SU-DHL-6 (cell line): ENCODE data around the gene PIK3R1.

ENCODE experiments used
- CTCF ChIP-seq: fragments of 200-600 bp; sonication (generic); IDR thresholded peaks from one replicate; pipeline ENCODE4 v1.5.1; 2017; ENCODE audit warnings: antibody characterized with exemption, mild to moderate bottlenecking, low read length, moderate library complexity; ENCODE audit not compliant: insufficient read depth, poor library complexity, severe bottlenecking
- EZH2phosphoT487 ChIP-seq: fragments of 200-600 bp; sonication (generic), shearing (Covaris generic); conservative IDR thresholded peaks from 2 replicates; pipeline ENCODE4 v1.6.1; 2018; ENCODE audit warnings: mild to moderate bottlenecking, antibody characterized with exemption, low read length, moderate library complexity, mixed read lengths

- TF ChIP-seq CTCF = no peak
- no peak for TF ChIP-seq EZH2phosphoT487
Measured at GRCh38 chr5:68189171-68189570, 26.4 kb upstream of the PIK3R1 start.
